SH-SY5Y (cell line): ENCODE data around the gene ASAP2.

Source experiments
- GATA2 ChIP-seq: IDR thresholded peaks from 2 replicates; pipeline ENCODE4 v1.6.1; 2011; ENCODE audit warnings: mild to moderate bottlenecking, low read depth, low read length
- GATA3 ChIP-seq: IDR thresholded peaks from 2 replicates; pipeline ENCODE4 v1.6.1; 2011; ENCODE audit warnings: low read depth, mild to moderate bottlenecking, low read length, moderate library complexity

GRCh38 chr2:9423922-9424272 lies 217.3 kb downstream of the ASAP2 start:
- TF ChIP-seq GATA2 (no peak), GATA3 (no peak)
